GM18873 (cell line): ENCODE data around the gene ITLN1.

Source experiments
- ATAC-seq: cut with Tn5 transposase; IDR thresholded peaks from one replicate; pipeline ENCODE4 v1.9.1; 2021; ENCODE audit warnings: mild to moderate bottlenecking, moderate library complexity, moderate number of reproducible peaks; ENCODE audit not compliant: unreplicated experiment, low FRiP score

Gene ITLN1

GRCh38 chr1:160859166-160859565, 25.8 kb downstream of the ITLN1 start:
- no peak for ATAC-seq

GRCh38 chr1:160858507-160858906, 26.5 kb downstream of the ITLN1 start:
- ATAC-seq: no peak

GRCh38 chr1:160858097-160858496, 26.9 kb downstream of the ITLN1 start:
- ATAC-seq: no peak

- ATAC-seq: peak; percentile 78
These were observed 29.6 kb downstream of the ITLN1 start for GRCh38 chr1:160855181-160855981.

GRCh38 chr1:160853754-160854153, 31.2 kb downstream of the ITLN1 start:
- no peak for ATAC-seq

GRCh38 chr1:160853014-160853413, 32.0 kb downstream of the ITLN1 start:
- ATAC-seq: no peak

GRCh38 chr1:160850993-160851392, 34.0 kb downstream of the ITLN1 start:
- ATAC-seq: no peak

- ATAC-seq: no peak
These were observed 34.4 kb downstream of the ITLN1 start for GRCh38 chr1:160850541-160850940.

- ATAC-seq: no peak
These were observed 38.7 kb downstream of the ITLN1 start for GRCh38 chr1:160846281-160846680.

- no peak for ATAC-seq
These were observed 40.3 kb downstream of the ITLN1 start for GRCh38 chr1:160844447-160845232.

- ATAC-seq: no peak
These were observed 43.9 kb downstream of the ITLN1 start for GRCh38 chr1:160841079-160841478.

GRCh38 chr1:160839746-160840145, 45.2 kb downstream of the ITLN1 start:
- ATAC-seq: no peak

GRCh38 chr1:160838888-160839287, 46.1 kb downstream of the ITLN1 start:
- ATAC-seq: no peak

- peak; percentile 66 for ATAC-seq
These were observed 47.3 kb downstream of the ITLN1 start for GRCh38 chr1:160837558-160838205.

GRCh38 chr1:160836981-160837557, 47.9 kb downstream of the ITLN1 start:
- no peak for ATAC-seq

GRCh38 chr1:160836561-160836960, 48.4 kb downstream of the ITLN1 start:
- ATAC-seq: no peak

GRCh38 chr1:160835751-160836150, 49.2 kb downstream of the ITLN1 start:
- no peak for ATAC-seq

GRCh38 chr1:160834945-160835565, 49.9 kb downstream of the ITLN1 start:
- ATAC-seq: no peak

GRCh38 chr1:160830321-160831153, 54.4 kb downstream of the ITLN1 start:
- no peak for ATAC-seq

GRCh38 chr1:160829766-160830165, 55.2 kb downstream of the ITLN1 start:
- no peak for ATAC-seq
